HepG2 (cell line): ENCODE data around the gene ANAPC2. TPM values are rescaled to one million over a fixed set of nuclear protein-coding genes. Genes with fewer than 3 reads are reported as not detected.
A peak's percentile ranks its signal among the peaks of the same experiment; 100 is the strongest.

Experiments used
- ASH2L ChIP-seq: fragments of 300-600, 200-600 bp; sonication (generic); IDR thresholded peaks from 2 replicates; pipeline ENCODE4 v1.7.0; 2017; ENCODE audit warnings: low read depth, mild to moderate bottlenecking, moderate library complexity, mixed read lengths, low read length; ENCODE audit not compliant: insufficient read length
- BRD4 ChIP-seq: sonication (generic); formaldehyde crosslinking; IDR thresholded peaks from 2 replicates; pipeline ENCODE4 v1.4.0; 2020; ENCODE audit warnings: missing genetic modification reagents
- BRF2 ChIP-seq: sonication (generic); formaldehyde crosslinking; IDR thresholded peaks from 2 replicates; pipeline ENCODE4 v1.8.1; 2022; ENCODE audit warnings: mild to moderate bottlenecking, missing genetic modification reagents
- DNMT1 ChIP-seq: sonication (generic); formaldehyde crosslinking; IDR thresholded peaks from 2 replicates; pipeline ENCODE4 v1.5.1; 2020; ENCODE audit warnings: mild to moderate bottlenecking, missing genetic modification reagents
- FOXA3 ChIP-seq: IDR thresholded peaks from 2 replicates; pipeline ENCODE4 v1.6.1; 2016; ENCODE audit warnings: missing genetic modification reagents, missing compliant biosample characterization
- FOXP1 ChIP-seq, 2 experiments: fragments of 450-650 bp in 1 of 2; IDR thresholded peaks; 2 replicates each; pipeline ENCODE4 v1.6.1; 2017 to 2018; ENCODE audit warnings: antibody characterized with exemption in 1 of 2
- ISL2 ChIP-seq: sonication (generic); formaldehyde crosslinking; IDR thresholded peaks from 2 replicates; pipeline ENCODE4 v1.5.0; 2020; ENCODE audit warnings: missing genetic modification reagents
- PBX3 ChIP-seq: sonication (generic); formaldehyde crosslinking; IDR thresholded peaks from 2 replicates; pipeline ENCODE4 v1.8.1; 2023; ENCODE audit warnings: missing genetic modification reagents, inconsistent platforms, borderline replicate concordance
- PHF21A ChIP-seq: sonication (generic); formaldehyde crosslinking; IDR thresholded peaks from 2 replicates; pipeline ENCODE4 v1.5.0; 2020; ENCODE audit warnings: mild to moderate bottlenecking, missing genetic modification reagents
- POLR2A ChIP-seq, 2 experiments: IDR thresholded peaks; 2 replicates each; pipeline ENCODE4 v1.6.1; 2011; ENCODE audit warnings: low read depth in 2 of 2, low read length in 2 of 2, mild to moderate bottlenecking in 1 of 2, moderate library complexity in 1 of 2; ENCODE audit not compliant: insufficient read depth in 1 of 2
- POLR2G ChIP-seq: fragments of 200-400 bp; formaldehyde crosslinking; IDR thresholded peaks from 2 replicates; pipeline ENCODE4 v1.6.1; 2018; ENCODE audit warnings: mild to moderate bottlenecking, low read depth, low read length, moderate library complexity
- ZNF207 ChIP-seq: fragments of 450-650 bp; IDR thresholded peaks from 2 replicates; pipeline ENCODE4 v1.6.1; 2016; ENCODE audit warnings: antibody characterized with exemption, borderline replicate concordance
- ZNF234 ChIP-seq: sonication (generic); formaldehyde crosslinking; conservative IDR thresholded peaks from 2 replicates; pipeline ENCODE4 v1.5.1; 2020; ENCODE audit warnings: mild to moderate bottlenecking, missing genetic modification reagents
- ZNF24 ChIP-seq: fragments of 450-650 bp; IDR thresholded peaks from 2 replicates; pipeline ENCODE4 v1.6.1; 2017; ENCODE audit warnings: antibody characterized with exemption, mild to moderate bottlenecking
- ZNF256 ChIP-seq: sonication (generic); formaldehyde crosslinking; conservative IDR thresholded peaks from 2 replicates; pipeline ENCODE4 v1.4.0; 2020; ENCODE audit warnings: missing genetic modification reagents
- ZNF335 ChIP-seq: sonication (generic); formaldehyde crosslinking; IDR thresholded peaks from 2 replicates; pipeline ENCODE4 v1.4.0; 2020; ENCODE audit warnings: missing genetic modification reagents
- ZNF878 ChIP-seq: sonication (generic); formaldehyde crosslinking; IDR thresholded peaks from 2 replicates; pipeline ENCODE4 v1.8.1; 2023; ENCODE audit warnings: mild to moderate bottlenecking, missing genetic modification reagents, moderate library complexity
- polyA plus RNA-seq, 8 experiments: library from polyadenylated mRNA; depleted of rRNA in 3 of 8; stranded (reverse) in 7 of 8; unstranded in 1 of 8; fragments of >200 nt; fragmentation: Illumina TruSeq in 4 of 8; extraction: Trizol in 4 of 8; gene quantifications; 2 replicates each; pipeline versions ENCODE4 v1.2.1 to v1.2.3, GENCODE V29; 2011 to 2016; ENCODE audit warnings: low read depth in 4 of 8, missing spikeins in 1 of 8, mixed read lengths in 1 of 8; ENCODE audit not compliant: insufficient read depth in 1 of 8
- total RNA-seq, 5 experiments: library from RNA; depleted of rRNA; stranded (reverse); fragments of >200 nt; fragmentation: Illumina TruSeq; extraction: Trizol; gene quantifications; 2 replicates each; pipeline ENCODE4 v1.2.3, GENCODE V29; 2016; ENCODE audit warnings: low read depth in 1 of 5

The ANAPC2 gene
- total and polyA plus RNA-seq, 2 of the 13 experiments (the other 11 are each of a cell fraction or from before 2014, with no cell fraction given) = 12.3 to 15.4 TPM

GRCh38 chr9:137205126-137206069, 17.0 kb upstream of the ANAPC2 start, which contains the start of the genes NDOR1 and TMEM203 (continued):
- TF ChIP-seq BRF2 (no peak), POLR2G (peak; percentile 88), ZNF335 (CRISPR knock-in tag) (0 out of 2 replicates have a peak, but pooled peaks have one; percentile 56), POLR2A (IDR thresholded peaks at IDR 0.05; ENCODE audit: insufficient read depth in 1 of 2, low read depth in 2 of 2, low read length in 2 of 2) (peak in 1 of 2 experiments; percentile 72; a peak in 2 of 4 replicates), BRD4 (CRISPR knock-in tag) (peak; percentile 67; the same call in 1 of the 2 replicates), ZNF878 (CRISPR knock-in tag) (no peak), FOXP1 (IDR thresholded peaks at IDR 0.05) (no peak), FOXP1 (CRISPR knock-in tag; IDR thresholded peaks at IDR 0.05) (no peak), ZNF24 (no peak), ZNF234 (0 out of 2 replicates have a peak, but pooled peaks have one; percentile 41), ZNF256 (CRISPR knock-in tag) (0 out of 2 replicates have a peak, but pooled peaks have one; percentile 23), ASH2L (peak; percentile 70), ISL2 (peak; percentile 53), FOXA3 (CRISPR knock-in tag) (peak; percentile 48; the same call in 1 of the 2 replicates), PHF21A (CRISPR knock-in tag) (no peak), ZNF207 (no peak), DNMT1 (CRISPR knock-in tag) (no peak), PBX3 (CRISPR knock-in tag) (no peak)
